K562 (cell line): Measurements from ENCODE around the gene GPR78. TPM values are rescaled to one million over a fixed set of nuclear protein-coding genes. Genes with fewer than 3 reads are reported as not detected.

Experiments used
- ATAC-seq: fragments of 200-7000 bp; cut with Tn5 transposase; 3 replicates; pipeline ENCODE4 v1.9.1; 2020; ENCODE audit warnings: moderate library complexity
- BruUV-seq: library from RNA; stranded (reverse); fragments of 400-500 nt; replicated peaks from 2 replicates; lab custom pipeline; 2021; lab: Mats Ljungman, UMichigan
- CTCF ChIA-PET: fragments of 300-600 bp; formaldehyde crosslinking; extraction: SDS; loops from one replicate; lab custom pipeline; 2021; ENCODE audit warnings: low intra/inter-chr PET ratio; lab: Yijun Ruan, JAX
- POLR2A ChIA-PET: fragments of 300-600, 350-650 bp; sonication (Branson Sonifier 250); formaldehyde crosslinking; extraction: SDS; loops from one replicate; lab custom pipeline; 2021; ENCODE audit warnings: antibody characterized with exemption, inconsistent platforms; lab: Yijun Ruan, JAX
- DNase-seq, 4 experiments: peaks; one replicate each; pipeline versions ENCODE4 v3.0.0 to v3.0.0-alpha.2; 2011 to 2018; ENCODE audit warnings: low spot score in 3 of 4, mixed read lengths in 3 of 4; ENCODE audit errors: extremely low read depth in 1 of 4
- FAIRE-seq: peaks from 2 replicates; lab custom pipeline; 2011; peaks lifted over from hg19 to GRCh38; lab: Jason Lieb, UNC
- H2AFZ ChIP-seq: 2 replicates; pipeline ENCODE4 v1.6.0; 2011; ENCODE audit warnings: low read depth, low read length, control low read depth, inconsistent platforms
- H3K27ac ChIP-seq: fragments of 200-600 bp; 3 replicates; pipeline ENCODE4 v1.8.0; 2011; ENCODE audit warnings: low read depth, mild to moderate bottlenecking, control low read depth, inconsistent platforms, low read length, moderate library complexity, mixed read lengths; ENCODE audit errors: extremely low read depth
- H3K27me3 ChIP-seq, 2 experiments: fragments of 300-600 bp in 1 of 2; 2 replicates in 1 of 2; 3 replicates in 1 of 2; pipeline versions ENCODE4 v1.6.0 to v1.8.0; 2011; ENCODE audit warnings: inconsistent platforms in 2 of 2, low read length in 2 of 2, mild to moderate bottlenecking in 1 of 2, mixed read lengths in 1 of 2, moderate library complexity in 1 of 2; ENCODE audit not compliant: control insufficient read depth in 2 of 2, insufficient read depth in 2 of 2
- H3K36me3 ChIP-seq: fragments of 300-600 bp; 3 replicates; pipeline ENCODE4 v1.8.0; 2011; ENCODE audit warnings: mild to moderate bottlenecking, low read length, inconsistent platforms; ENCODE audit not compliant: control insufficient read depth, insufficient read depth
- H3K4me1 ChIP-seq, 2 experiments: fragments of 200-600 bp in 1 of 2; replicated peaks in 1 of 2; 2 replicates in 1 of 2; 3 replicates in 1 of 2; pipeline versions ENCODE4 v1.5.1 to v1.8.0; 2011; ENCODE audit warnings: inconsistent platforms in 2 of 2, low read length in 2 of 2, mild to moderate bottlenecking in 1 of 2, mixed read lengths in 1 of 2, moderate library complexity in 1 of 2; ENCODE audit not compliant: control insufficient read depth in 2 of 2, insufficient read depth in 2 of 2
- H3K4me2 ChIP-seq: 2 replicates; pipeline ENCODE4 v1.6.1; 2011; ENCODE audit warnings: low read length, control low read depth, inconsistent platforms, mixed read lengths; ENCODE audit not compliant: insufficient read depth
- H3K4me3 ChIP-seq: fragments of 200-600 bp; sonication (generic), shearing (Covaris generic); 2 replicates; pipeline ENCODE4 v1.5.1; 2016; ENCODE audit warnings: control low read depth, inconsistent platforms
- H3K79me2 ChIP-seq: fragments of 200-600 bp; 3 replicates; pipeline ENCODE4 v1.8.0; 2011; ENCODE audit warnings: low read length, inconsistent platforms; ENCODE audit not compliant: control insufficient read depth, insufficient read depth
- H3K9ac ChIP-seq, 2 experiments: 2 replicates each; pipeline versions ENCODE4 v1.6.0 to v1.6.1; 2011; ENCODE audit warnings: low read depth in 2 of 2, low read length in 2 of 2, control low read depth in 1 of 2, inconsistent platforms in 1 of 2, mild to moderate bottlenecking in 1 of 2, mixed read lengths in 1 of 2; ENCODE audit not compliant: insufficient read depth in 1 of 2
- H3K9me1 ChIP-seq: one replicate; pipeline ENCODE4 v1.6.0; 2011; ENCODE audit warnings: inconsistent platforms, mild to moderate bottlenecking, low read length, moderate library complexity; ENCODE audit not compliant: control insufficient read depth, insufficient read depth
- H3K9me3 ChIP-seq: replicated peaks from 2 replicates; pipeline ENCODE4 v1.5.1; 2011; ENCODE audit warnings: low read depth, low read length, inconsistent platforms; ENCODE audit not compliant: control insufficient read depth, insufficient read depth
- H4K20me1 ChIP-seq: replicated peaks from 2 replicates; pipeline ENCODE4 v1.6.1; 2011; ENCODE audit warnings: low read length, inconsistent platforms, mixed read lengths; ENCODE audit not compliant: control insufficient read depth, insufficient read depth
- CTCF ChIP-seq, 3 experiments: IDR thresholded peaks in 2 of 3; conservative IDR thresholded peaks in 1 of 3; 2 replicates each; pipeline ENCODE4 v1.5.1; 2011 to 2012; ENCODE audit warnings: low read length in 3 of 3, mild to moderate bottlenecking in 3 of 3, control low read depth in 2 of 3, improper control_type of control experiment in 1 of 3, inconsistent platforms in 1 of 3, low read depth in 1 of 3, mixed read lengths in 1 of 3, moderate library complexity in 1 of 3; ENCODE audit not compliant: insufficient read depth in 2 of 3
- GTF2E2 ChIP-seq: fragments of 200-800 bp; sonication (Bioruptor generic); IDR thresholded peaks from 2 replicates; pipeline ENCODE4 v1.6.1; 2016; ENCODE audit warnings: missing genetic modification characterization, missing compliant biosample characterization
- KAT8 ChIP-seq: fragments of 450-650 bp; IDR thresholded peaks from 2 replicates; pipeline ENCODE4 v1.6.1; 2016; ENCODE audit warnings: low read depth, mild to moderate bottlenecking
- MAFG ChIP-seq: fragments of 450-650 bp; conservative IDR thresholded peaks from 2 replicates; pipeline ENCODE4 v1.6.1; 2016; ENCODE audit warnings: missing genetic modification characterization, missing compliant biosample characterization
- NFIC ChIP-seq: fragments of 450-650 bp; IDR thresholded peaks from 2 replicates; pipeline ENCODE4 v1.6.1; 2017; ENCODE audit warnings: mild to moderate bottlenecking, inconsistent platforms
- RCOR1 ChIP-seq, 2 experiments: IDR thresholded peaks; 2 replicates each; pipeline ENCODE4 v1.6.1; 2012; ENCODE audit warnings: low read depth in 2 of 2, low read length in 2 of 2, borderline replicate concordance in 1 of 2, improper control_type of control experiment in 1 of 2
- SIRT6 ChIP-seq: IDR thresholded peaks from one replicate; pipeline ENCODE4 v1.6.1; 2012; ENCODE audit warnings: low read depth, mild to moderate bottlenecking, control low read depth, inconsistent platforms, low read length, moderate library complexity
- SMAD1 ChIP-seq: fragments of 150-350 bp; IDR thresholded peaks from 2 replicates; pipeline ENCODE4 v1.6.1; 2014; ENCODE audit warnings: low read length, low read depth; ENCODE audit not compliant: partially characterized antibody
- SMARCB1 ChIP-seq: IDR thresholded peaks from 2 replicates; pipeline ENCODE4 v1.6.1; 2011; ENCODE audit warnings: improper control_type of control experiment, low read depth; ENCODE audit not compliant: insufficient read length
- SOX6 ChIP-seq: fragments of 450-650 bp; IDR thresholded peaks from 2 replicates; pipeline ENCODE4 v1.6.1; 2014; ENCODE audit warnings: mild to moderate bottlenecking
- TEAD4 ChIP-seq, 2 experiments: sonication (generic) in 1 of 2; formaldehyde crosslinking in 1 of 2; IDR thresholded peaks; 2 replicates each; pipeline versions ENCODE4 v1.6.1 to v1.8.0; 2012 to 2022; ENCODE audit warnings: borderline replicate concordance in 1 of 2, inconsistent platforms in 1 of 2, low read length in 1 of 2, mild to moderate bottlenecking in 1 of 2, missing genetic modification reagents in 1 of 2
- TFE3 ChIP-seq: fragments of 450-650 bp; formaldehyde crosslinking; IDR thresholded peaks from 2 replicates; pipeline ENCODE4 v1.4.0; 2020; ENCODE audit warnings: mild to moderate bottlenecking, mixed read lengths
- U2AF2 ChIP-seq: fragments of 200-400 bp; formaldehyde crosslinking; optimal IDR thresholded peaks from 2 replicates; pipeline ENCODE3; 2017; ENCODE audit warnings: low read depth, mild to moderate bottlenecking, low read length
- USF1 ChIP-seq: sonication (generic); formaldehyde crosslinking; IDR thresholded peaks from 2 replicates; pipeline ENCODE4 v1.9.0; 2022; ENCODE audit warnings: mild to moderate bottlenecking, missing genetic modification reagents
- ZNF551 ChIP-seq: fragments of 250-450 bp; sonication (Bioruptor Pico); IDR thresholded peaks from 2 replicates; pipeline ENCODE4 v1.5.0; 2021; ENCODE audit warnings: mild to moderate bottlenecking, moderate library complexity
- WGBS: fragments of 100-300 bp; shearing (Covaris generic); methylation state at CpG from one replicate; pipeline ENCODE4 v1.1.6; 2016; ENCODE audit warnings: low coverage, mixed read lengths; ENCODE audit not compliant: insufficient coverage; ENCODE audit errors: missing lambda C conversion rate; 5-methylcytosine and 5-hydroxymethylcytosine counted together
- in situ Hi-C: fragments of 300-500 bp; cut with MboI; formaldehyde crosslinking; loops from 4 replicates; pipeline ENCODE4 v1.15.0; 2018; ENCODE audit warnings: inconsistent platforms, mixed read lengths
- intact Hi-C: fragments of 100-400 bp; cut with micrococcal nuclease; formaldehyde crosslinking; loops from 2 replicates; pipeline ENCODE4 v1.14.2; 2022
- polyA plus RNA-seq, 8 experiments: library from polyadenylated mRNA; depleted of rRNA in 4 of 8; stranded (reverse) in 5 of 8; unstranded in 3 of 8; fragments of >200 nt; fragmentation: Nextera tagmentation in 2 of 8; fragmentation: Illumina TruSeq in 1 of 8; extraction: Ambion mirVana in 2 of 8; extraction: Trizol in 1 of 8; gene quantifications; 2 replicates each; pipeline versions ENCODE4 v1.2.1 to v1.2.3, GENCODE V29; 2011 to 2014; ENCODE audit warnings: inconsistent platforms in 1 of 8, missing spikeins in 1 of 8
- total RNA-seq, 7 experiments: library from RNA; depleted of rRNA in 6 of 7; stranded (reverse); fragments of >200 nt in 6 of 7; fragmentation: Illumina TruSeq in 2 of 7; extraction: Trizol in 2 of 7; gene quantifications; 2 replicates each; pipeline versions ENCODE4 v1.2.1 to v1.2.3, GENCODE V29; 2011 to 2021; ENCODE audit warnings: low replicate concordance in 1 of 7

The GPR78 gene
- total and polyA plus RNA-seq, 9 of the 15 experiments (the other 6 are each of a cell fraction or from before 2014, with no cell fraction given) = 0.04 to 0.13 (median 0.07) TPM; not detected in 4

DNA sequence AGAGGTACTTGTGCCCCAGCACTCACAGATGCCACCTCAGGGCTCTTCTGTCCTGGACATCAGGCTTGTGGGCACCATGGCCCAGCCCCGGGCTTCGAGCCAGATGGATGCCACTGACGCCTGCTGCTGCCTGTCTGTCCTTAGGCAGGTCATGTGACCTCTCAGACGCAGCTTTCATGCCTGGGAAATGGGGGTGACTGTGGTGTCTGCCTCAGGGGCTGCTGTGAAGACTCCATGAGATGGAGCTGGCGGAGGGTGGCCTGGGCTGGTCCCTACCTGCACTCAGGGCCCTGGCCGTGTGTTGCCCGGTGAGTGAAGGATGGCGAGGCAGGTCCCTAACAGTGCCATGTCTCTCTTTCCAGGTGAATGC is 18.9 kb downstream of the GPR78 start (continued):
- TF ChIP-seq USF1 (CRISPR knock-in tag) (0 out of 2 replicates have a peak, but pooled peaks have one; percentile 21), TFE3 (peak; percentile 59), SOX6 (no peak), KAT8 (no peak)

- Histone ChIP-seq H3K4me2 (no peak overlapping the region), H3K9me1 (no peaks in the 10 kb centered on the region), H3K27me3 (no peaks in the 10 kb centered on the region; a peak in 1 of 5 replicates), H2AFZ (no peak overlapping the region), H3K9me3 (no peaks in the 10 kb centered on the region), H3K4me1 (peaks cover 0 to 31% of the 10 kb centered on the region in 2 experiments; a peak in 2 of 5 replicates), H3K27ac (no peak overlapping the region), H4K20me1 (no peaks in the 10 kb centered on the region), H3K36me3 (no peaks in the 10 kb centered on the region), H3K9ac (peak overlapping the region in 1 of 2 experiments; percentile 13; a peak in 1 of 4 replicates), H3K4me3 (no peak overlapping the region), H3K79me2 (no peaks in the 10 kb centered on the region)
- ATAC-seq (peak; percentile 71), FAIRE-seq (peak; percentile 40), DNase-seq (peak; percentile 25 to 60 (median 39))
- in situ Hi-C loops = loop anchor here (5.0 kb wide), 1 partner anchor 137 kb away; no protein-coding TSS in a partner anchor
- CTCF ChIA-PET = interaction anchor here (1.3 kb wide), 1 partner anchor 131 kb away, joined by 5 read pairs; no protein-coding TSS in a partner anchor
- no TSS peak for BruUV-seq
- POLR2A ChIA-PET = interaction anchor here (0.6 kb wide), 1 partner anchor 157 kb away, joined by 3 read pairs; no protein-coding TSS in a partner anchor
- 9% methylated on average over 8 of the region's 9 CpGs for WGBS
- intact Hi-C loops = loop anchor here (10.0 kb wide), 1 partner anchor 315 kb away; no protein-coding TSS in a partner anchor
- TF ChIP-seq SIRT6 (no peak), NFIC (peak; percentile 88), MAFG (tag) (peak; percentile 29; the same call in 1 of the 2 replicates), CTCF (IDR thresholded peaks at IDR 0.05 in 2 of 3, conservative IDR thresholded peaks at IDR 0.05 in 1 of 3; ENCODE audit: insufficient read depth in 2 of 3, low read depth in 1 of 3, low read length in 3 of 3) (no peak), SMAD1 (no peak), GTF2E2 (tag) (no peak), RCOR1 (IDR thresholded peaks at IDR 0.05; ENCODE audit: borderline replicate concordance in 1 of 2, low read depth in 2 of 2, low read length in 2 of 2) (peak in 1 of 2 experiments; percentile 88; a peak in 2 of 4 replicates), SMARCB1 (no peak), U2AF2 (no peak), ZNF551 (CRISPR knock-in tag) (no peak), TEAD4 (IDR thresholded peaks at IDR 0.05; ENCODE audit: low read length) (no peak), TEAD4 (CRISPR knock-in tag; IDR thresholded peaks at IDR 0.05; ENCODE audit: borderline replicate concordance) (no peak)
Measured at GRCh38 chr4:8599657-8600056, 19.5 kb downstream of the GPR78 start.
